Prostate gland (tissue), 2 donors: ENCODE data around the gene MS4A4A.

Experiments used
- POLR2A ChIP-seq: fragments of 450-650 bp; IDR thresholded peaks from one replicate; pipeline ENCODE4 v1.6.1; 2016; ENCODE audit warnings: antibody characterized with exemption, mild to moderate bottlenecking
- TF ChIP-seq, protein P1 (sequence below), 4 experiments: fragments of 200-600 bp in 2 of 4; fragments of 450-650 bp in 2 of 4; sonication (generic) in 2 of 4; IDR thresholded peaks; 1 replicate in 3 of 4; 2 replicates in 1 of 4; pipeline ENCODE4 v1.5.1; 2016 to 2019; ENCODE audit warnings: antibody characterized with exemption in 4 of 4, mild to moderate bottlenecking in 2 of 4, moderate library complexity in 2 of 4

- TF ChIP-seq, protein P1, sequence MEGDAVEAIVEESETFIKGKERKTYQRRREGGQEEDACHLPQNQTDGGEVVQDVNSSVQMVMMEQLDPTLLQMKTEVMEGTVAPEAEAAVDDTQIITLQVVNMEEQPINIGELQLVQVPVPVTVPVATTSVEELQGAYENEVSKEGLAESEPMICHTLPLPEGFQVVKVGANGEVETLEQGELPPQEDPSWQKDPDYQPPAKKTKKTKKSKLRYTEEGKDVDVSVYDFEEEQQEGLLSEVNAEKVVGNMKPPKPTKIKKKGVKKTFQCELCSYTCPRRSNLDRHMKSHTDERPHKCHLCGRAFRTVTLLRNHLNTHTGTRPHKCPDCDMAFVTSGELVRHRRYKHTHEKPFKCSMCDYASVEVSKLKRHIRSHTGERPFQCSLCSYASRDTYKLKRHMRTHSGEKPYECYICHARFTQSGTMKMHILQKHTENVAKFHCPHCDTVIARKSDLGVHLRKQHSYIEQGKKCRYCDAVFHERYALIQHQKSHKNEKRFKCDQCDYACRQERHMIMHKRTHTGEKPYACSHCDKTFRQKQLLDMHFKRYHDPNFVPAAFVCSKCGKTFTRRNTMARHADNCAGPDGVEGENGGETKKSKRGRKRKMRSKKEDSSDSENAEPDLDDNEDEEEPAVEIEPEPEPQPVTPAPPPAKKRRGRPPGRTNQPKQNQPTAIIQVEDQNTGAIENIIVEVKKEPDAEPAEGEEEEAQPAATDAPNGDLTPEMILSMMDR (IDR thresholded peaks at IDR 0.05): no peak
- TF ChIP-seq POLR2A: no peak
Measured at GRCh38 chr11:60307507-60308195, 27.2 kb downstream of the MS4A4A start.
